ENCODE data around the gene NHLRC4. TPM values are rescaled to one million over a fixed set of nuclear protein-coding genes. Genes with fewer than 3 reads are reported as not detected.

The NHLRC4 gene
- polyA plus RNA-seq, 1 of the 3 experiments (the other 2 are of a cell fraction): 0.69 TPM

GRCh38 chr16:609984-610383 is 43.2 kb downstream of the NHLRC4 start:
- Histone ChIP-seq H3K36me3 (replicated peaks in 1 of 2; ENCODE audit: control insufficient read depth in 1 of 2, insufficient read depth in 2 of 2, low read length in 1 of 2) (peaks cover 0 to under 1% of the 10 kb centered on the region in 2 experiments), H3K9ac (no peak overlapping the region), H3K27ac (ENCODE audit: low read depth in 2 of 2, low read length in 1 of 2) (no peak overlapping the region), H4K20me1 (ENCODE audit: insufficient read depth) (peaks cover 6% of the 10 kb centered on the region; the same call in 1 of the 2 replicates), H3K79me2 (ENCODE audit: insufficient read depth) (peaks cover 11% of the 10 kb centered on the region), H3K4me1 (ENCODE audit: control insufficient read depth in 1 of 2, insufficient read depth in 2 of 2, low read depth in 1 of 2, low read length in 1 of 2) (no peaks in the 10 kb centered on the region; a peak in 1 of 4 replicates), H3K9me2 (no peaks in the 10 kb centered on the region), H2AFZ (ENCODE audit: low read depth) (no peak overlapping the region), H3K4me3 (ENCODE audit: low read depth in 2 of 2, low read length in 1 of 2) (no peak overlapping the region), H3K4me2 (no peak overlapping the region), H3K9me3 (no peaks in the 10 kb centered on the region), H3K27me3 (ENCODE audit: insufficient read depth) (no peaks in the 10 kb centered on the region), H3F3A (replicated peaks; ENCODE audit: insufficient read depth) (no peaks in the 10 kb centered on the region)
- ChIA-PET CTCF (interaction anchor here (0.8 to 2.7 kb wide), 4 partner anchors 10 to 51 kb away, joined by 3 to 11 read pairs (median 4); no protein-coding TSS in a partner anchor), POLR2A (no interaction called here)
- WGBS (ENCODE audit: low lambda C conversion rate): 86% methylated on average over 4 of the region's 14 CpGs
- no peak for DNase-seq
- TF ChIP-seq RXRA (IDR thresholded peaks at IDR 0.05; ENCODE audit: borderline replicate concordance, low read depth): no peak
- TF ChIP-seq JUND (IDR thresholded peaks at IDR 0.05): no peak
- no peak for TF ChIP-seq FOSL2 (IDR thresholded peaks at IDR 0.05; ENCODE audit: borderline replicate concordance, low read depth)
- TF ChIP-seq FOXJ3 (CRISPR knock-in tag; IDR thresholded peaks at IDR 0.05): no peak
- TF ChIP-seq IRF3 (IDR thresholded peaks at IDR 0.05; ENCODE audit: low read depth, low read length): no peak

GRCh38 chr16:610513-611381 is 43.9 kb downstream of the NHLRC4 start:
- H3F3A ChIP-seq (replicated peaks; ENCODE audit: insufficient read depth): no peaks in the 10 kb centered on the region
- H3K79me2 ChIP-seq (ENCODE audit: insufficient read depth): peaks cover 8% of the 10 kb centered on the region
- no peaks in the 10 kb centered on the region for H3K9me3 ChIP-seq
- peak; percentile 78 for DNase-seq
- H3K36me3 ChIP-seq (replicated peaks in 1 of 2; ENCODE audit: control insufficient read depth in 1 of 2, insufficient read depth in 2 of 2, low read length in 1 of 2): no peaks in the 10 kb centered on the region
- no peak overlapping the region for H3K9ac ChIP-seq
- ChIA-PET CTCF (interaction anchor here (1.0 to 2.7 kb wide), 4 partner anchors 8 to 32 kb away, joined by 3 to 11 read pairs (median 6); no protein-coding TSS in a partner anchor), POLR2A (no interaction called here)
- H3K27me3 ChIP-seq (ENCODE audit: insufficient read depth): no peaks in the 10 kb centered on the region
- WGBS (ENCODE audit: low lambda C conversion rate): 74% methylated on average over 9 of the region's 28 CpGs
- H2AFZ ChIP-seq (ENCODE audit: low read depth): no peak overlapping the region
- H3K27ac ChIP-seq (ENCODE audit: low read depth in 2 of 2, low read length in 1 of 2): no peak overlapping the region
- TF ChIP-seq GABPA (IDR thresholded peaks at IDR 0.05; ENCODE audit: low read depth): no peak
- no peak for TF ChIP-seq JUND (IDR thresholded peaks at IDR 0.05)
- peak; percentile 58 for TF ChIP-seq RAD21 (IDR thresholded peaks at IDR 0.05; ENCODE audit: low read length)
- TF ChIP-seq NFIC (IDR thresholded peaks at IDR 0.05; ENCODE audit: borderline replicate concordance): no peak
- peak; percentile 28 for TF ChIP-seq SMC3 (IDR thresholded peaks at IDR 0.05; ENCODE audit: low read depth, low read length)
- peak; percentile 58 for TF ChIP-seq CTCF (IDR thresholded peaks at IDR 0.05)
- TF ChIP-seq FOXM1 (IDR thresholded peaks at IDR 0.05; ENCODE audit: low read depth): no peak
- no peak for TF ChIP-seq NRF1 (IDR thresholded peaks at IDR 0.05; ENCODE audit: low read depth, low read length)
- no peaks in the 10 kb centered on the region; a peak in 1 of 4 replicates for H3K4me1 ChIP-seq (ENCODE audit: control insufficient read depth in 1 of 2, insufficient read depth in 2 of 2, low read depth in 1 of 2, low read length in 1 of 2)
- H3K4me2 ChIP-seq: no peak overlapping the region
- H4K20me1 ChIP-seq (ENCODE audit: insufficient read depth): peaks cover 6% of the 10 kb centered on the region; the same call in 1 of the 2 replicates
- H3K4me3 ChIP-seq (ENCODE audit: low read depth in 2 of 2, low read length in 1 of 2): no peak overlapping the region
- H3K9me2 ChIP-seq: no peaks in the 10 kb centered on the region
